Activated T-cell treated with anti-CD3 and anti-CD28 coated beads, Interleukin-2, amount 50 U/mL, for 4 hours (primary cell): ENCODE results near the gene MRPS2. TPM values are rescaled to one million over a fixed set of nuclear protein-coding genes. Genes with fewer than 3 reads are reported as not detected.
"Not testable (repeated sequence)": the region's sequence is repeated elsewhere in the genome, so short reads cannot be mapped to it uniquely, and the experiment has no call there.

Experiments used
- ATAC-seq, 2 donors: fragments of 200-7000 bp; cut with Tn5 transposase; one replicate each; pipeline ENCODE4 v1.10.0; 2021
- DNase-seq: peaks from one replicate; pipeline ENCODE4 v3.0.0-alpha.2; 2020
- H3K27me3 Mint-ChIP-seq: one replicate; pipeline ENCODE4 v1.8.0; 2021; ENCODE audit warnings: low read depth, mixed read lengths
- H3K36me3 Mint-ChIP-seq: one replicate; pipeline ENCODE4 v1.8.0; 2022; ENCODE audit warnings: mixed read lengths; ENCODE audit not compliant: insufficient read depth
- H3K4me1 Mint-ChIP-seq: one replicate; pipeline ENCODE4 v1.8.0; 2021; ENCODE audit warnings: low read depth, mixed read lengths
- H3K4me3 Mint-ChIP-seq: one replicate; pipeline ENCODE4 v1.8.0; 2021; ENCODE audit warnings: mild to moderate bottlenecking, moderate library complexity, mixed read lengths
- H3K9me3 Mint-ChIP-seq: one replicate; pipeline ENCODE4 v1.8.0; 2021; ENCODE audit warnings: mixed read lengths
- total RNA-seq, 3 donors: library from RNA; stranded (reverse); gene quantifications; one replicate each; pipeline ENCODE4 v1.2.1, GENCODE V29; 2021

MRPS2 gene
- total RNA-seq, 3 donors from 2014 or later = 85.3 to 110 (median 85.7) TPM

DNA sequence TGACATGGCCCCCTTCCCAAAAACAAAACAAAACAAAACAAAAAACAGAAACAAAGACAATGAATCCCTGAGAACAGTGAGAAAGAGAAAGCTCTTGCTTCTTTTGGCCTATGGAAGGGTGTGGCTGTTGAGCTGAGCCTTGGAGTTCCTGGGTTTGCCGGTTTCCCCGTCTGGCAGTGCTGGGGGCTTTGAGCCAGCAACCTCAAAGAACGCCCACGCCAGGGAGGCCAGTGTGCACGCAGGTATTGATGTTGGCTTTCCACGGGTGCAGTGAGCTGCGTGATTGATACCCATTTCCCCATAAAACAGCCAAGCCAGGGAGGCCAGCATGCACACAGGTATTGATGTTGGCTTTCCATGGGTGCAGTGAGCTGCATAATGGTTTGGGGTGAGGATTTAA, 12.4 kb downstream of the MRPS2 start:
- ATAC-seq = no peak
- H3K4me3 Mint-ChIP-seq = no peak overlapping the region
- H3K36me3 Mint-ChIP-seq = no peaks in the 10 kb centered on the region
- H3K9me3 Mint-ChIP-seq = peaks cover 11% of the 10 kb centered on the region
- peaks cover 3% of the 10 kb centered on the region for H3K27me3 Mint-ChIP-seq
- DNase-seq = no peak
- H3K4me1 Mint-ChIP-seq = no peaks in the 10 kb centered on the region

DNA sequence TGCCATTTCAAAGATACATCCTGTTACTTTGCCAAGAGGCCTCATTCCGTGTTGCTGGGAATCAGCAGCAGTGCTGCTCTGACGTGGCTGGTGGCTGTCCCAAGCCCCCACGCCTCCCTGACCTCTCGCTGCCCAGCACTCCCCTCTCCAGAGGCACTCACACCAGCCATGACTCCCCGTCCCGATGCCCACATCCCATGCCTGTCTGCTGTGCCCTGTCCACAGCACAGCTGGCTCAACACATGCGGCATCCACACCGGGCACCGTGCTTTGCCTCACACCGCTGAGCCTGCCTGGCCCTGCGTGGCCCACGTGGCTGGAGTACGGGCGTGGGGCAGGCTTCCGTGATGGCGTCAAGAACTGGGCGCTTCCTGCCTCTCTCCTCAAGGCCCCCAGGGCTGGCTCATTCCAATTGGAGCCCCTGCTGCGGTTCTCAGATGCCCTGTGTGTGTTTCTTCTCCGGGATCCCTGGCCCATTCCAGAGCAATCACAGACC, 12.9 kb downstream of the MRPS2 start:
- H3K36me3 Mint-ChIP-seq = no peaks in the 10 kb centered on the region
- H3K9me3 Mint-ChIP-seq = peaks cover 11% of the 10 kb centered on the region
- DNase-seq (no peak), ATAC-seq (no peak)
- H3K4me1 Mint-ChIP-seq = no peaks in the 10 kb centered on the region
- peaks cover 3% of the 10 kb centered on the region for H3K27me3 Mint-ChIP-seq
- no peak overlapping the region for H3K4me3 Mint-ChIP-seq

DNA sequence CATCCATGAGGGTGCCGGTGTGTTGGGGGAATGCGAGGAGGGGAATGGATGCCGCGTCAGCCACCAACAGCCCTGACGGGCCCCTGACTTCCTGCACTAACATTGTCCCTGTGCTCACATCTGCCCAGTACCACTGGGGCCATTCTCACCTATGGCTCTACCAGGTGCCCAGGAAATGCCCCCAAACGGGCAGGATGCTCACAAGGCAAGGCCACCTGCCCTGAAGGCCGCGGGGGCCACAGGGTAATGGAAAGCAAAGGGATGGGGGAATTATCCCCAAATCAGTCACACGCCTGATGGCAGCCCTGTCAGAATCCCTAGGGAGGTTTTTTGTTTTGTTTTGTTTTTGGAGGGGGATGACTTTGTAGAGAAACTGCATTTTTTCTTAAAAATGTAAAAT, 13.4 kb downstream of the MRPS2 start:
- not testable (repeated sequence) for ATAC-seq, H3K27me3 Mint-ChIP-seq, H3K4me3 Mint-ChIP-seq, H3K9me3 Mint-ChIP-seq, DNase-seq, H3K4me1 Mint-ChIP-seq, H3K36me3 Mint-ChIP-seq

DNA sequence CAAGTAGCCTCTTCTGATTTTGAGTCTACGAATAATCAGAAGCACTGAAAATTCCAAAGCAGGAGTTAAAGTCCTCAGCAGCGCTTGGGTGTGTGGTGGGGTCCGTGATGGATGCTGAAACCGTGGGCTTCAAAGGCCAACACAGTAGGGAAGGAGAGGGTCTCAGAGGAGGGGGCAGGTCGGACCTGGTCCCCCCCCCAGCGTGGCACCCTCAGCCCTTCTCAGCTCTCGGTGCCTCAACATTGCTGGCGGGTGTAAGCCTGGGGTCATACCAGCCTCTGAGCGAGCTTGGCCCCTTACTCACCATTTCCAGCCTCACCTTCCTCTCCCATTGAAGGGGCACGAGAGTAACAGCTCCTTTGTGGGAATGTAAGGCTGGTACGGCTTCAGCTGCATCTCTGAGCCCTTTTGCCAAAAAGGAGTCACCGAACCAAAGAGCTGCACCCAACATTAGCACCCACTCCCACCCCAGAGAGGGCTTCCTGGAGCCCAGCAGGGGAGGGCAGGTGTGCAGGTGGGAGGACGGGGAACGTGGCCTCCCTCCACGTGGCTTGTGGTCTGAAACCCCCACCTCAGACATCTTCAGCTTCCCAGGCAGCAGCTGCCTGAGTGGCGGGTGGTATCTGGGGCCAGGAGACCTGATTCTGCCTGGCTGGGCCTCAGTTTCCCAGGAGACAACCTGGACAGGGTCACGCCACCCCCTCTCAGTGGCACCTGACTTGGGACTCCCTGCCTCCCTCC, 14.0 kb downstream of the MRPS2 start:
- Mint-ChIP-seq H3K27me3 (peaks cover 3% of the 10 kb centered on the region), H3K4me1 (no peaks in the 10 kb centered on the region), H3K9me3 (peaks cover 1% of the 10 kb centered on the region), H3K36me3 (no peaks in the 10 kb centered on the region), H3K4me3 (no peak overlapping the region)
- ATAC-seq = no peak
- DNase-seq = no peak

DNA sequence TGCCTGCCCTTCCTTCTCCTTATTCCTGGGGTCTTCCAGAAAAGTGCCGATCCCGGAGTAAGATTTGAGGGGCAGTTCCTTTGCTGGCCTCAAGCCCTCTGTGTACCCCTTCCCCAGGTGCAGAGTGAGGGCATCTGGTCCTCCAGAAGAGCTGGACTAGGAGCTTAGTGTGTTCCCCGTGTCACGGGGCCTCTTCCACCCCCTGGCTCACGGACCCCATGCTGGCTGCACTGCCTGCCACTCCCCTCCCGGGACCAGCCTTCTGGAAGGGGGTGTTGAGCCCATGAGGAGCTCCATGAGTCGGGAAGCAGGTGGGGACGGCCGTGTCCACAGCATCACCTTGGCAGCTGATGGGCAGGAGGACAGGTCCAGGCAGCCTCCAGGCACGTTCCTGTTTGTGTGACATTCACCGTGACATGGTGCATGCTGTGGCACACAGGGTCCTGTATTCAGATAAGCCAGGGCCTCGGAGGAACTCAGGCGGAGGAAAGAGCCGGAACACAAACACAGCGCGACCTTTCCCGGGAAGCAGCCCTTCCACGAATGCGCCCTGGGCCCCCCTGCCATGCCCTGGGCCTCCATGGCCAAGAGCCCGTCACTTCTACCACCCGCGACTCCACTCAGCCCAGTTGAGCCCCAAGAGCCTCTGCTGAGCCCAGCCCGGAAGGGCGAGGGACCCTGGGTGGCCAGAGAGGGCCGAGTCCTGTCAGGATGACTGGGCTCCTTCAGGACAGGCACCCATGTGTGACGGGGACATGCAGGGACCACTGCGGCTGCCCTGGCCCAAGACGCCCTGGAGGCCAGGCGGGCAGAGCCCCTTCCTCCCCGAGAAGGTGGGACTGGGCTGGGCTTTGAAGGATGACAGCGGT, 14.8 kb downstream of the MRPS2 start:
- peaks cover 4% of the 10 kb centered on the region for H3K27me3 Mint-ChIP-seq
- no peaks in the 10 kb centered on the region for H3K36me3 Mint-ChIP-seq
- no peaks in the 10 kb centered on the region for H3K4me1 Mint-ChIP-seq
- H3K9me3 Mint-ChIP-seq = no peaks in the 10 kb centered on the region
- ATAC-seq (no peak), DNase-seq (no peak)
- H3K4me3 Mint-ChIP-seq = no peak overlapping the region

DNA sequence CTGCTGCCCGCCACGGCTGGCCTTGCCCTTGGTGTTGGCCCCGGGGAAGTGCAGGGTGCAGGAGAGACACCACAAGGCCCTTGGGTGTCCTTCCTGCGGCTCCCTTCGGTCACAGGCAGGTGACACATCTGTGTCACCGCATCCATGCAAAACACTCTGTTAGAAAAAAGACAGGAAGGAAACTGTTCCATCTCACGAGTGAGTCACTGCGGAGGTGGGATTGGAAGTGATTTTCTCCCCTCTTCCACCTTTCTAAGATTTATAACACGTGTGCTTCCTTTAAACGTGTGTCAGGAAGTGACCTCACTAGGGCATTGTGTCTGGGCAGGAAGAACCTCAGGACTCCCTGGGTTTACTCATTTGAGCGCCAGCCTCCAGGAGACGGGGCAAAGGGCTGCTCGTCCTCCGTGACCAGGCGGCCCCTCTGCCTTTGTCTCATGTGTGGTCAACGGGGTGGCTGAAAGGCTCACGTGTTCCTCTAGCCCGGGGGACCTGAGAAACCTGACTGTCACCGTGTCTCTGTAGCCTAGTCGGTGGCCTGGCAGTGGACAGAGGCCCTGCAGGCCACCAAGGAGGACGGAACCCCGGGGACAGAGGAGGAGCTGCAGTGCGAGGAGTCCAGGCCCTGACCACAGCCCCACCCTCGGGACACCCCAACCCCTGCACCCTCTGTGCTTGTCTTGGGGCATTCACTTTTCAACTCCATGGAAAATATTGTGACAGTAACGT, 15.8 kb downstream of the MRPS2 start:
- Mint-ChIP-seq H3K9me3 (no peaks in the 10 kb centered on the region), H3K4me1 (no peaks in the 10 kb centered on the region), H3K4me3 (no peak overlapping the region), H3K27me3 (peaks cover 9% of the 10 kb centered on the region), H3K36me3 (no peaks in the 10 kb centered on the region)
- ATAC-seq (no peak), DNase-seq (no peak)

DNA sequence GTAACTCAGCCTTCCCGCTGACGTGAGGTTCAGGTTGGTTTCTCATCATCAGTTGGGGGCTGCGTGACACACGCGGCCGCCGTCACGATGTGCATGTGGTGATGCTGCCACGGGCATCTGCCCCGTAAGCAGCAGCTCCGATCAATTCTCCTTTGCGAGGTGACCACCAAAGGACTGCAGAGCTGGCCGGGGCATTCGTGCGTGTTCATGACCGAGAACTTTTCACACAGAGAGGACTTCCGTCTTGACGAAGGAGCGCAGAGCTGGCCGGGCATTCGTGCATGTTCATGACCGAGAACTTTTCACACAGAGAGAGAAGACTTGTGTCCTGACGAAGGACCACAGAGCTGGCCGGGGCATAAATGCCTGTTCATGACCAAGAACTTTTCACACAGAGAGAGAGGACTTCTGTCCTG, 16.9 kb downstream of the MRPS2 start:
- no peaks in the 10 kb centered on the region for H3K4me1 Mint-ChIP-seq
- H3K27me3 Mint-ChIP-seq = peaks cover 13% of the 10 kb centered on the region
- H3K36me3 Mint-ChIP-seq = no peaks in the 10 kb centered on the region
- ATAC-seq (no peak), DNase-seq (no peak)
- no peaks in the 10 kb centered on the region for H3K9me3 Mint-ChIP-seq
- H3K4me3 Mint-ChIP-seq = no peak overlapping the region

DNA sequence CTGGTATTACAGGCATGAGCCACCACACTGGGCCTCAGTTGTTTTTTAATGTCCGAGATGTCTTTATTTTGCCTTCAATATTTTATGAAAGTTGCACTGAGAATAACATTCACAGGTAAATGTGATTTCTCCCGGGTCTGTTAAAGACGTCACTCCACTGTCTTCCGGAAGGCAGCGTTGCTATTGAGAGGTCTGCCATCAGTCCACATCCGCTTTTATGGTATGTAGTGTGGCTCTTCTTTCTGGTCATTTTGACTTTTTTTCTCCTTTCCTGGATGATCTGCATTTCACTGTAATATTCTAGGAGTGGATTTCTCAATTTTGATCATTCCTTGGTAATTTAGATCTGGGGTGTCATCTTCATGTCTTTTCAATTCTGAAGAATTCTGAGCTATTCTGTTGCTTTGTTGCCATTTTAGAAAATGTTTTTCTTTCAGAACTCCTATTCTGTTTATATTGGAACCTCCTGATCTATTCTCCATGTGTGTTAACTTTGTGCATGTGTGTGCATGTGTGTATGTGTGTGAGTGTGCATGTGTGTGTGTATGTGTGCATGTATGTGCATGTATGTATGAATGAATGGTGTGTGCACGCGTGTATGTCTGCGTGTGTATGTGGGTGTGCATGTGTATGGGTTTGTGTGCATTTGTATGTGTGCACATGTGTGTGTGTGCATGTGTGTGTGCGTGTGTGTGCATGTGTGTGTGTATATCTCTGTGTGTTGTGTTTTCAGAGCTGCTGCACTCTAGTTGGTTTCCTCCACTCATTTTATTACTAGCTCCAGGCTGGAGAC, 18.9 kb downstream of the MRPS2 start:
- Mint-ChIP-seq H3K9me3 (no peaks in the 10 kb centered on the region), H3K36me3 (no peaks in the 10 kb centered on the region), H3K4me1 (no peaks in the 10 kb centered on the region), H3K4me3 (no peak overlapping the region), H3K27me3 (peaks cover 17% of the 10 kb centered on the region)
- DNase-seq (no peak), ATAC-seq (no peak)

DNA sequence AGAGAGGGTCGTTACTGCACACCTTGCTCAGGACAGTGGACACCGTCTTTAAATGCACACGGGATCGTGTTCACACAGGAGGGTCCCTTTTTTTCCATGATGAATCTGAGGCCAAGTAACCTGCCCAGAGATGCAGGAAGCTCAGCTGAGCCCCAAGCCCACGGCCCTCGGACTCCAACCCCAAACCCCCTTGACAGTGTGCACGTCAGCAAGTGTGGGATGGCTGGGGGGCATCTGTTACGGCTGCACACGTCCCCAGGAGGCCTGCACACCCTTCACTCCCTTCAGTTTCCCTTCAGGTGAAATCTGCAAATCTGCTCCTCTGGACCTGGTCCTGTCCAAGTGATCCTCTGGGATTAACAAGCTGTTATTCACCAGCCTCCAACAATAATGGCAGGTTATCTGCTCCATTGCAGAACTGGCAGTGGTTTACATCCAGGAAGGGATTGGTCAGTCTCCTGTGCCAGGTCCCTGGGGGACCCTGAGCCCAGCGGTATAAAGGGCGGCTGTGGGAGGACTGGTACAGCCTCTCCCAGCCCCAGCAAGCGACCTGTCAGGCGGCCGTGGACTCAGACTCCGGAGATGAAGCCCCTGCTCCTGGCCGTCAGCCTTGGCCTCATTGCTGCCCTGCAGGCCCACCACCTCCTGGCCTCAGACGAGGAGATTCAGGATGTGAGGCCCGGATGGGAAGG, 20.6 kb downstream of the MRPS2 start, which contains the start of gene LCN1:
TSS of gene LCN1 (plus strand) at position 525 of the 692 bp plus-strand sequence. CDS start at position 583, 58 bp downstream.
- no peak for DNase-seq
- H3K36me3 Mint-ChIP-seq = no peaks in the 10 kb centered on the region
- H3K4me3 Mint-ChIP-seq = no peak within 1 kb of the TSS
- H3K27me3 Mint-ChIP-seq = peaks cover 17% of the 10 kb centered on the region
- H3K9me3 Mint-ChIP-seq = no peaks in the 10 kb centered on the region
- no peak for ATAC-seq
- H3K4me1 Mint-ChIP-seq = no peaks in the 10 kb centered on the region

DNA sequence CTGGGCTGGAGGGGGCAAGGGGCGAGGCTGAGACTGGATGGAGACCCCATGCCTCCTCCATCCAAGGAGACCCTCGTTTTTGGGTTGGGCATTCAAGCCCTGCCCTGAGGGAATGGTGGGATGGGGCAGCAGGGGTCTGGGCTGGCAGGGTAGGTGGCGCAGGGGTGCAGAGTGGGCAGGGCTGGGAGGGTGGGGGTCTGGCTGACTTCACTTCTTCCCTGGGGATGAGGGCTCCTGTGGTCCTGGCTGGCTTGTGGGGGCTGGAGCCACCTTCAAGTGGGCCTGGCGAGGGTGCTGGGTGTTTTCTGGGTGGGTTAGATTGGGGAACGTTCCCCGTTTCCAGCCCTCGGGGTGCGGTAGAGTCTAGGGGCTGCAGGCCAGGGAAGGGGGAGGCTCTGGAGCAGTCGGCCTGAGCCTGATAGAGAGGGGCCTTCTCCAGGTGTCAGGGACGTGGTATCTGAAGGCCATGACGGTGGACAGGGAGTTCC, 21.2 kb downstream of the MRPS2 start:
- H3K4me3 Mint-ChIP-seq = no peak overlapping the region
- H3K36me3 Mint-ChIP-seq = no peaks in the 10 kb centered on the region
- DNase-seq = no peak
- peaks cover 17% of the 10 kb centered on the region for H3K27me3 Mint-ChIP-seq
- no peaks in the 10 kb centered on the region for H3K4me1 Mint-ChIP-seq
- no peak for ATAC-seq
- no peaks in the 10 kb centered on the region for H3K9me3 Mint-ChIP-seq

DNA sequence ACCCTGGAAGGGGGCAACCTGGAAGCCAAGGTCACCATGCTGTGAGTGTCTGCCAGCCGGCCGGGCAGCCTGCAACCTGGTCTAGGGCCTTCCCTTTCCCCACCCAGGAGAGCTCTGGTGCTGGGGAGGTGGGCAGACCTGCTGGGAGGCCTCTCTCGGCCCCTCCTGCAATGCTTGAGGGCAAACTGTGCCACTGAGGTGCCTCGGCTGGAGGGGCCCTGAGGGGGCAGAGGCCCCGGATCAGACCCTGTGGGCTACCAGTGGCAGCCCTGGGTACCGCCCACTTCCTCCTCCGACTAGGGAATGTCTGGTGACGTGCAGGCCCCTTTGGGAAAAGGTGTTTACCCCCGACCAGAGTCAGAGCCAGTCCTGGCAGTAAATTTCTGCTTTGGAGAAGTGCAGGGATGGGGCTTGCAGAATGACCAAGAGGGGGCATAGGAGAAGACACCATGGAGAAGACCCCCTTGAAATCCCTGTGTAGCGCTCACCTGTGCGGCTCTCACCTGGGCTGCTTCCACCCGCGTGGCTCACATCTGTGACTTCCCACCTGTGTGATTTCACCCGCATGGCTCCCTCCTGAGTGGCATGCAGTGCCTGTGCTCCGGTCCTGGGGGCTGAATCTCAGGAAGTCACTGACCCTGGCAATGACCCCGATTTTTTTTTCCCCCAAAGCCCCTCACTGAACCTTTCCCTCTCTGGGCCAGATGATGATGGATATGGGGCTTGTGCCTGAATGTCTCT, 21.8 kb downstream of the MRPS2 start:
- H3K27me3 Mint-ChIP-seq = peaks cover 17% of the 10 kb centered on the region
- H3K4me3 Mint-ChIP-seq = no peak overlapping the region
- no peaks in the 10 kb centered on the region for H3K4me1 Mint-ChIP-seq
- H3K36me3 Mint-ChIP-seq = no peaks in the 10 kb centered on the region
- ATAC-seq (no peak), DNase-seq (no peak)
- H3K9me3 Mint-ChIP-seq = no peaks in the 10 kb centered on the region

DNA sequence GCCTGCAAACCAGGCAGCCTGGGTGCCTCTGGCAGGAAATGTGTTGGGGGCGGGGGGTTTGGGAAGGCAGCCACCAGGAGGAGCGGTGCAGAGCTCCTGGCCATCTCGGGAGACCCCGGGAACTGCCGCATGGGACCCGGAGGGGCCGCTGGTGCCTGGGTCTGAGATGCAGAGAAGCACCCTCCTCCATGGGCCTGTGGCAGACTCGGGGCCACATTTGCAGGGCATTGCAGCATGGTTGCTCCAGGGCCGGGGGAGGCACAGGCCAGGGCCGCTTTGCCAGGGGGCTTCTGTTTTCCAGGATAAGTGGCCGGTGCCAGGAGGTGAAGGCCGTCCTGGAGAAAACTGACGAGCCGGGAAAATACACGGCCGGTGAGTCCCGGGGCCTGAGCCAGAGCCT, 22.4 kb downstream of the MRPS2 start:
- no peaks in the 10 kb centered on the region for H3K9me3 Mint-ChIP-seq
- ATAC-seq = no peak
- no peak for DNase-seq
- no peak overlapping the region for H3K4me3 Mint-ChIP-seq
- H3K27me3 Mint-ChIP-seq = peaks cover 14% of the 10 kb centered on the region
- H3K36me3 Mint-ChIP-seq = no peaks in the 10 kb centered on the region
- H3K4me1 Mint-ChIP-seq = no peaks in the 10 kb centered on the region
